ENCODE results near the gene THY1.
"Not testable (repeated sequence)": the region's sequence is repeated elsewhere in the genome, so short reads cannot be mapped to it uniquely, and the experiment has no call there.

THY1 gene
- 0 to 0.06 reads per million in 2 experiments for total RNA-seq

DNA sequence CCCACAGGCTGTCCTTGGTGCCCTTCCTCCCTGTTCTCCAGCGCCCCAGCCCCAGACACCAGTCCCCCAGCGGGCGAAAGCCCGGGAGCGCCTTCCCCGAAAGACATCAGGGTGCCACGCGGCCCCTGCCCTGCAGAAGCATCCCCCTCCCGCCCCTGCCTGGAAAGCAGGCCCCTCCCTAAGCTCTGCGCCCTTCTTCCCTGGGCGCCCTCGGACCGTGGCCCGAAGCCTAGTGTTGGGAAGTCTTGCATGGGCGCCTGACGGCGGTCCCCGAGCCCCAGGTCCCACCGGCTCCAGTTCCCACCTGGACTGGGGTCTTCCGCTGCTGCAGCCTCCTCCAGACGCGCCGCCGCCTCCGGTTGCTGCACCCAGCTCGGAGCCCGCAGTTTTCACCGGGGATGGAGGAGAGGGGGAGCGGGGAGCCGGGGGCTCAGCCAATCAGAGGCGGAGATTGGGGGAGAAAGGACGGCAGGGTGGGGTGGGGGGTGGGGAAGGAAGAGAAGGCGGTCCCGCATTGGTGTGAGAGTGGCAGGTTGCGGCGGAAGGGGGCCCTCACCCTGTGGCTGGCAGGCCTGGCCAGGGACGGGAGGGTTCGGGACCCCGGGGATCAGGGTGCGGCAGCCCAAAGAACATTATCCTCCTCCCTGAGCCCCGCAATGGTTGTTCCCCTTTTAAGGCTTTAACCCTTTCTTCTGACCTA is at the start of gene THY1:
Gene THY1 (minus strand): TSS at position 364 of the 700 bp plus-strand sequence. CDS start 2,267 bp downstream, outside the sequence.
- no peak for DNase-seq (ENCODE audit: low read depth)

DNA sequence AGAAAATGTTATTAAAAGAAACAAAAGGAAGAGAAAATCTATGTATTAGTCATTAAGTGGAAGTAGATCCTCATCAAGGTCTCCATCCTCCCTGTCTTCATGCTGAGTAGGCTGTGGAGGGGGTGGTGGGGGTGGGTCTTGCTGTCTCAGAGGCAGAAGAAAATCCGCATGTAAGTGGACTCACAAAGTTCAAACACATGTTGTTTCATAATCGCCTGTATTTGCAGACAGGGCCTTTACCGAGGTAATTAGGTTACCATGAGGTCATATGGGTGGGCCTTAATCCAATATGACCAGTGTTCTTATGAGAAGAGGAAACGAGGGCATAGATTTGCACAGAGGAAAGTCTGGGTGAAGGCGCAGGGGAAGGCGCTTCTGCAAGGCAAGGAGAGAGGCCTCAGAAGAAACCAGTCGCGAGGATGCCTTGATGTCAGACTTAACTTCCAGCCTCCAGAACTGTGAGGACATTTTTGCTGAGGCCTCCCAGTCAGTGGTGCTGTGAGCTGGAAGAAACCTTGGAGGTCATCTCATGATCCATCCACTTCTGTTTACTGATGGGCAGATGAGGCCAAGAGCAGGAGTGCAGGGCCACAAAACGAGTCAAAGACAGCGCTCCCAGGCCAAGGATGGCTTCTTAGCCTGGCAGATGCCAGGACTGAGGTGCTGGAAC is 49.3 kb upstream of the THY1 start:
- DNase-seq (ENCODE audit: low read depth) = no peak

- DNase-seq (ENCODE audit: low read depth) = no peak
These were observed 48.4 kb upstream of the THY1 start for GRCh38 chr11:119471329-119471728.

DNA sequence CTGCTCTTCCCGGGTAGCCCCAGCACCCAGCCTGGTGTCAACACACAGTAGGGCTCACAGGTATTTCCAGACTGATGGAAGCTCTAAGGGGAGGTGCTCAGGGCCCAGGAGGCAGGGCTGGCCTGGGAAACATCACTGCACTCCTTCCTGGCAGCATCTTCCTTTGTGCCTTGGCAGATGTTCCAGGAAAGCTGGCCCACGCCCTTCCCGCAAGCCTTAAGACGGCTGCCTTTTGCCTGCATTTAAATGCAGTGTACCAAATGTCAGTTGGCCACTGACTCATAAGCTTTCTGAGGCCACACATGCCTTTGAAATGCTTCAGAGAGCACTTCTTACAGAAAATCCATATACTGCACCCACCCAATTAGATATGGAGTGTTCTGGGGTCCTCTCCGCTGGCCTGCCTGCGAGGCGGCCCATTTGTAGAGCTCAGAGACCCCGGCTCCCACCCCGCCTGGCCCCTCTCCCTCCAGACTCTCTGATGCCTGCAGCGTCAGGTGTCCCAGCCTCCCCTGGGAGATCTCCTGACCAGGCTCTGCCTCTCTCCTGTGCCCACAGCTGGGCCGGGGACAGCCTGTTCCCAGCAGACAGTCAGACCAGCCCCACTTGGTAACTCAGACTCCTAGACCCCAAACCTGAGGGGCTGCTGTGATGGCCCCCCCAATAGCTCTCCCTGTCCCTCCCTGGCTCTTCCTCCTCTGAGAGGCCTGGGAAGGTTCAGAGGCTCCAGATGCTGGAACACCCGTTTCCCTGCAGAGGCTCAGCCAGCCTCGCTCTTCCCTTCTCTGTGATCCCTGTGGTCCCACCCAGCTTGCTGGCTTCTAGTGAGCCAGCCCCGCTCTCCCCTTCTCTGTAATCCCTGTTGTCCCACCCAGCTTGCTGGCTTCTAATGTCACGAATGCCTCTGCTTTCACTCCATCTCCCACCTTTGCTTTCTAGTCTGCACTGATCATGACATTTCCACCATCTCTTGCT is 47.6 kb upstream of the THY1 start:
- DNase-seq (ENCODE audit: low read depth) = no peak

GRCh38 chr11:119469506-119469905 is 46.5 kb upstream of the THY1 start:
- no peak for DNase-seq (ENCODE audit: low read depth)

DNA sequence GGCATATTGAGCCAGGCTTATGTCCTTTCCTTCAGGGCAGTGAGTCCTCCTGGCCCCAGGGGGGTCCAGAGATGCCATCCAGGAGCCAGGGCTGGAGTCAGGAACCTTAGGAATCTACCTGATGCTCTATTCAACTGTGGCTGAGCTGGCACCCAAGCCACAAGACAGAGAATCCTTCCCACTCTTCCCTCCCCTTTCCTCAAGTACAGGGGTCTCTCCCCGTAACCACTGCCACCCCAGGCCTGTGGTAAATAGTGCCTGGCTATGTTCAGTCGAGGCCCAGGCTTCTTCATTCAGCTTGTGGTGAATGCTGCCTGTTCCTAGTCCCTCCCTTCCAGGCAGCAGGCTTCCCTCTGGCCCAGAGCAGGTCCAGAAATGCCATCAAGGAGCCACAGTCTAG is 45.5 kb upstream of the THY1 start:
- DNase-seq (ENCODE audit: low read depth) = no peak

- no peak for DNase-seq (ENCODE audit: low read depth)
These were observed 38.4 kb upstream of the THY1 start for GRCh38 chr11:119461229-119461963.

- DNase-seq (ENCODE audit: low read depth) = no peak
These were observed 37.6 kb upstream of the THY1 start for GRCh38 chr11:119460582-119460981.

DNA sequence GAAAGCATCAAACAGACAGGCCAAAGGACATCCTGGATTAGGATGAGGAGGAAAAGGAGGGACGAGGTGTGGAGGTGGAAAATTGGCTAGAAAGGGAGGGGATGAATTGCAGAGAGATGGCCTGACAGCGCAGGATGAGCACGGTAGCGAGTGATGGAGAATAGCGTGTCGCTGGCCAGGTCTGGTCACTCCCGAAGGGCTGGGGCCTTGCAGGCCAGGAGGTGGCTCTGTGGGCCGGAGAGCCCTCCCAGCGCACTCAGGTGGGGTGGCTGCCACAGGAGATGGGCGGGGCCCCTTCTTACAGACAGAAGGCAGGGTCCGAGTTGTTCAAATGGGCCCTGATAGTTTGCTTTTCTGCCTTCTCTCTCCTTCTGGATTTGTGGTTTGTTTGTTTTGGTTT is 37.1 kb upstream of the THY1 start:
- no peak for DNase-seq (ENCODE audit: low read depth)

- no peak for DNase-seq (ENCODE audit: low read depth)
These were observed 36.5 kb upstream of the THY1 start for GRCh38 chr11:119459293-119459976.

DNA sequence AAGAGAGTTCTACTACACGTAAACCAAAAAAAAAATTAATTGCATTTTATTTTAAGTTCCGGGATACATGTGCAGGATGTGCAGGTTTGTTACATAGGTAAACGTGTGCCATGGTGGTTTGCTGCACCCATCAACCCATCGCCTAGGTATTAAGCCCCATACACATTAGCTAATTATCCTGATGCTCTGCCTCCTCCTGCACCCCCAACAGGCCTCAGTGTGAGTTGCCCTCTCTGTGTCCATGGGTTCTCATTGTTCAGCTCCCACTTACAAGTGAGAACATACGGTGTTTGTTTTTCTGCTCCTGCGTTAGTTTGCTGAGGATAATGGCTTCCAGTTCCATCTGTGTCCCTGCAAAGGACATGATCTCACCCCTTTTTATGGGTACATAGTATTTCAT is 32.7 kb upstream of the THY1 start:
- not testable (repeated sequence) for DNase-seq (ENCODE audit: low read depth)

DNA sequence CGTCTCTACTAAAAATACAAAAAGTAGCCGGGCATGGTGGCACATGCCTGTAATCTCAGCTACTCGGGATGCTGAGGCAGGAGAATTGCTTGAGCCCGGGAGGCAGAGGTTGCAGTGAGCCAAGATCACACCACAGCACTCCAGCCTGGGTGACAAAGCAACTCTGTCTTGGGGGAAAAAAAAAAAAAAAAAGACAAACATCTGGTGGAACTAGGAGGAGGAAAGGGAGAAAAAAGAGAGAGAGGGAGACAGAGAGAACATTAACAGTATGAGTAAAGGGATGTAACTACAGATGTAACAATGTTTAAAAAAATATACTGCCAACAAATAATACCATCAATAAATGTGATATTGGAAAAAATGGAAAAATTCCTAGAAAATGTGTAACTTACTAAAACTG is 32.3 kb upstream of the THY1 start:
- not testable (repeated sequence) for DNase-seq (ENCODE audit: low read depth)

GRCh38 chr11:119453881-119454280 is 30.9 kb upstream of the THY1 start:
- no peak for DNase-seq (ENCODE audit: low read depth)

GRCh38 chr11:119450590-119451326 is 27.8 kb upstream of the THY1 start:
- DNase-seq (ENCODE audit: low read depth) = no peak

GRCh38 chr11:119449498-119449897 is 26.5 kb upstream of the THY1 start:
- no peak for DNase-seq (ENCODE audit: low read depth)

- DNase-seq (ENCODE audit: low read depth) = no peak
These were observed 25.4 kb upstream of the THY1 start for GRCh38 chr11:119448380-119448779.

GRCh38 chr11:119447664-119448242 is 24.8 kb upstream of the THY1 start:
- no peak for DNase-seq (ENCODE audit: low read depth)

GRCh38 chr11:119446871-119447663 is 24.1 kb upstream of the THY1 start:
- DNase-seq (ENCODE audit: low read depth) = no peak

DNA sequence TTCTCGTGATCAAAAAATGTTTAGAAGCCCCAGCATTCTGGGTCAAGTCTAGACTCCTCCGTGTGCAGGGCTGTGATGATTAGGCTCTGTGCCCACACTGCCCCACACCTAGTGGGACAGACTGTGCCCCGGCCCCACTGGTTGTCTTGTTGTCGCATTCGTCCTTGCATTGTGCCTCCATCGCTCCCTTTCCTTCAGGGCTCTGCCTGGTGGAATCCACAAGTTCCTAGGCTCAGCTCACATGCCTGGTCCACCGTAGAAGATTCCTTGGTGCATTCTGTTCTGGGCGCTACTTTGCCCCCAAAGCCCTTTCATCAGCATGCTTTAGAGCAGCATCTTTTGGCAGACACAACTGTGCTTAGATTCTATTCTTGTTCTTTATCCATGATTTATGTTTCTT is 23.5 kb upstream of the THY1 start:
- no peak for DNase-seq (ENCODE audit: low read depth)
